Effector CD8-positive, alpha-beta T cell (primary cell): ENCODE measurements around the gene HDLBP.
A peak's percentile ranks its signal among the peaks of the same experiment; 100 is the strongest.
"Not testable (repeated sequence)": the region's sequence is repeated elsewhere in the genome, so short reads cannot be mapped to it uniquely, and the experiment has no call there.

Experiments used
- DNase-seq: peaks from one replicate; lab custom pipeline; 2025; lab: John Stamatoyannopoulos, UW

Gene HDLBP

GRCh38 chr2:241329669-241330615 is 14.5 kb upstream of the HDLBP start:
- DNase-seq: no peak

GRCh38 chr2:241325257-241325656 is 9.8 kb upstream of the HDLBP start:
- no peak for DNase-seq

GRCh38 chr2:241324775-241325174 is 9.3 kb upstream of the HDLBP start:
- DNase-seq: no peak

- DNase-seq: no peak
These were observed 8.3 kb upstream of the HDLBP start for GRCh38 chr2:241323778-241324177.

GRCh38 chr2:241321886-241322285 is 6.4 kb upstream of the HDLBP start:
- DNase-seq: no peak

- no peak for DNase-seq
These were observed 5.6 kb upstream of the HDLBP start for GRCh38 chr2:241321033-241321432.

GRCh38 chr2:241320394-241320793 is 4.9 kb upstream of the HDLBP start:
- no peak for DNase-seq

GRCh38 chr2:241318830-241319229 is 3.4 kb upstream of the HDLBP start:
- not testable (repeated sequence) for DNase-seq

- no peak for DNase-seq
These were observed 1.9 kb upstream of the HDLBP start for GRCh38 chr2:241317391-241317790.

- no peak for DNase-seq
These were observed 1.4 kb upstream of the HDLBP start for GRCh38 chr2:241316825-241317224.

- DNase-seq: peak; percentile 71
These were observed 583 bp upstream of the HDLBP start, which contains the start of gene SEPTIN2 for GRCh38 chr2:241315879-241316631. SEPTIN2 (plus strand) TSS chr2:241315925; CDS start chr2:241324233, 8,308 bp downstream.

- no peak for DNase-seq
These were observed 1.0 kb downstream of the HDLBP start for GRCh38 chr2:241314226-241315092.

- DNase-seq: no peak
These were observed 1.9 kb downstream of the HDLBP start for GRCh38 chr2:241313543-241314095.

GRCh38 chr2:241312082-241312481 is 3.4 kb downstream of the HDLBP start:
- no peak for DNase-seq

- no peak for DNase-seq
These were observed 4.4 kb downstream of the HDLBP start for GRCh38 chr2:241310917-241311566.

GRCh38 chr2:241309684-241310117 is 5.8 kb downstream of the HDLBP start:
- DNase-seq: no peak

GRCh38 chr2:241308832-241309500 is 6.5 kb downstream of the HDLBP start:
- no peak for DNase-seq

- no peak for DNase-seq
These were observed 7.2 kb downstream of the HDLBP start for GRCh38 chr2:241308267-241308666.

- no peak for DNase-seq
These were observed 8.4 kb downstream of the HDLBP start for GRCh38 chr2:241307055-241307454.

GRCh38 chr2:241304039-241304670 is 11.3 kb downstream of the HDLBP start:
- DNase-seq: no peak
